Measurements from ENCODE around the gene ARL6IP5.

ARL6IP5 gene

GRCh38 chr3:69144631-69145245 is 60.0 kb downstream of the ARL6IP5 start:
- peak overlapping the region in 1 of 2 donors; percentile 2 for H3K9ac ChIP-seq (ENCODE audit: low read depth in 1 of 2, low read length in 2 of 2)
- no peak overlapping the region for H3K4me3 ChIP-seq (ENCODE audit: low read length in 2 of 2)
- no peaks in the 10 kb centered on the region for H3K27me3 ChIP-seq (ENCODE audit: control insufficient read depth in 2 of 2, insufficient read depth in 2 of 2, low read length in 2 of 2)
- no peaks in the 10 kb centered on the region for H3K36me3 ChIP-seq (ENCODE audit: control insufficient read depth in 2 of 2, insufficient read depth in 2 of 2, low read length in 2 of 2)
- no peak overlapping the region for H3K27ac ChIP-seq (ENCODE audit: low read depth in 2 of 2, low read length in 2 of 2)
- H3K4me1 ChIP-seq (ENCODE audit: control insufficient read depth in 2 of 2, insufficient read depth in 2 of 2, low read length in 2 of 2): no peaks in the 10 kb centered on the region
- no peaks in the 10 kb centered on the region for H3K9me3 ChIP-seq (ENCODE audit: control insufficient read depth in 2 of 2, low read length in 2 of 2)

- Histone ChIP-seq H3K27ac (ENCODE audit: low read depth in 2 of 2, low read length in 2 of 2) (no peak overlapping the region), H3K4me1 (ENCODE audit: control insufficient read depth in 2 of 2, insufficient read depth in 2 of 2, low read length in 2 of 2) (no peaks in the 10 kb centered on the region), H3K9me3 (ENCODE audit: control insufficient read depth in 2 of 2, low read length in 2 of 2) (no peaks in the 10 kb centered on the region), H3K36me3 (ENCODE audit: control insufficient read depth in 2 of 2, insufficient read depth in 2 of 2, low read length in 2 of 2) (no peaks in the 10 kb centered on the region), H3K9ac (ENCODE audit: low read depth in 1 of 2, low read length in 2 of 2) (no peak overlapping the region), H3K27me3 (ENCODE audit: control insufficient read depth in 2 of 2, insufficient read depth in 2 of 2, low read length in 2 of 2) (no peaks in the 10 kb centered on the region), H3K4me3 (ENCODE audit: low read length in 2 of 2) (no peak overlapping the region)
Measured at GRCh38 chr3:69145688-69146087, 61.0 kb downstream of the ARL6IP5 start.

- Histone ChIP-seq H3K9me3 (ENCODE audit: control insufficient read depth in 2 of 2, low read length in 2 of 2) (no peaks in the 10 kb centered on the region), H3K4me3 (ENCODE audit: low read length in 2 of 2) (no peak overlapping the region), H3K36me3 (ENCODE audit: control insufficient read depth in 2 of 2, insufficient read depth in 2 of 2, low read length in 2 of 2) (no peaks in the 10 kb centered on the region), H3K4me1 (ENCODE audit: control insufficient read depth in 2 of 2, insufficient read depth in 2 of 2, low read length in 2 of 2) (no peaks in the 10 kb centered on the region), H3K9ac (ENCODE audit: low read depth in 1 of 2, low read length in 2 of 2) (no peak overlapping the region), H3K27ac (ENCODE audit: low read depth in 2 of 2, low read length in 2 of 2) (no peak overlapping the region), H3K27me3 (ENCODE audit: control insufficient read depth in 2 of 2, insufficient read depth in 2 of 2, low read length in 2 of 2) (peaks cover 0 to 3% of the 10 kb centered on the region in 2 donors)
Measured at GRCh38 chr3:69149586-69149985, 64.8 kb downstream of the ARL6IP5 start.
